Retina (tissue), 1 donor: ENCODE data around the gene WAC.

Experiments
- DNase-seq: peaks from one replicate; pipeline ENCODE4 v3.0.0-alpha.2; 2016

The WAC gene

GRCh38 chr10:28533571-28534304, 820 bp downstream of the WAC start:
- peak; percentile 68 for DNase-seq

DNA sequence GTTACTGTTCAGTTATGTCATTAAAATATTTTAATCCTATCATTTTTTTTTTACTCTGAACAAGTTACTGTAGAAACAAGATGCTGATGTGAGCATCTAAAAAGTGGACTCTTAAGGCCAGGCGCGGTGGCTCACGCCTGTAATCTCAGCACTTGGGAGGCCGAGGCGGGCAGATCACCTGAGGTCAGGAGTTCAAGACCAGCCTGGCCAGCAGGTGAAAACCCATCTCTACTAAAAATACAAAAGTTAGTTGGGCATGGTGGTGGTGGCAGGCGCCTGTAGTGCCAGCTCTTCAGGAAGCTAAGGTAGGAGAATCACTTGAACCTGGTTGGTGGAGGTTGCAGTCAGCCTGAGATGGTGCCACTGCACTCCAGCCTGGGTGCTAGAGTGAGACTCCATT, 2.9 kb downstream of the WAC start:
- DNase-seq = no peak

GRCh38 chr10:28538595-28538994, 5.7 kb downstream of the WAC start:
- DNase-seq = no peak

GRCh38 chr10:28540145-28540544, 7.2 kb downstream of the WAC start:
- no peak for DNase-seq

- DNase-seq = no peak
Observed at GRCh38 chr10:28541717-28542365, 8.9 kb downstream of the WAC start.

DNA sequence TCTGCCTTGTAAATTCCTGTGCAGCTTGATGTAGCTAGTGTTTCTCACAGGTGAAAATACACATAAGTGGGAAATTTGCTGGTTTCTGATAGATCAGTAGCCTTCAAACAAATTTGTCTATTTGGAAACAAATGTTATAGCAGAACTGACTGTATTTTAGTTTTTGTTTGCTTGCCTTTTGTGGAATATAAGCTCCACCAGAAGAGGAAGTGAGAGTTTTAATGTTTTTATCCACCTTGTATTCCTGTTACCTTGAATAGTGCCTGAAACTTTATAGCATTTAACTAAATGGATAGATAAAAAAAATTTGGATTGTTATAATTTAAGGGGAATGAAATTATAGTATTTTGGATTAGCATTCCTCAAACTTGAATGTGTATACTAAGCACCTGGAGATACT, 9.8 kb downstream of the WAC start:
- no peak for DNase-seq

DNA sequence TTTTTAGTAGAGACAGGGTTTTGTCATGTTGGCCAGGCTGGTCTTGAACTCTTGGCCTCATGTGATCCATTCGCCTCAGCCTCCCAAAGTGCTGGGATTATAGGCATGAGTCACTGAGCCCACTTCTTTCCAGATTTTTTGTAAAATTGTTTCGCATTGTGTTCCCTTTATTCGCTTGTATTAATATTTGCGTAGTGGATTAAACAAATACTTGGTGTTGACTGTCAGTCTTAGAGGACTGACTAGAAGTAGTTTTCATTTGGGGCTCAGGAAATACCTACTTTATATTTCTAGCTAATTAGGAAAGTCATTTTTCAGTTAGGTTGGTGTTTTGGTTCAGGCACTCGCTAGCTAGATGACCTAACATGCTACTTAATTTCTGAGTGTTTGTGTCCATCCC, 11.1 kb downstream of the WAC start:
- DNase-seq = no peak

GRCh38 chr10:28545967-28546644, 13.2 kb downstream of the WAC start:
- DNase-seq = no peak

DNA sequence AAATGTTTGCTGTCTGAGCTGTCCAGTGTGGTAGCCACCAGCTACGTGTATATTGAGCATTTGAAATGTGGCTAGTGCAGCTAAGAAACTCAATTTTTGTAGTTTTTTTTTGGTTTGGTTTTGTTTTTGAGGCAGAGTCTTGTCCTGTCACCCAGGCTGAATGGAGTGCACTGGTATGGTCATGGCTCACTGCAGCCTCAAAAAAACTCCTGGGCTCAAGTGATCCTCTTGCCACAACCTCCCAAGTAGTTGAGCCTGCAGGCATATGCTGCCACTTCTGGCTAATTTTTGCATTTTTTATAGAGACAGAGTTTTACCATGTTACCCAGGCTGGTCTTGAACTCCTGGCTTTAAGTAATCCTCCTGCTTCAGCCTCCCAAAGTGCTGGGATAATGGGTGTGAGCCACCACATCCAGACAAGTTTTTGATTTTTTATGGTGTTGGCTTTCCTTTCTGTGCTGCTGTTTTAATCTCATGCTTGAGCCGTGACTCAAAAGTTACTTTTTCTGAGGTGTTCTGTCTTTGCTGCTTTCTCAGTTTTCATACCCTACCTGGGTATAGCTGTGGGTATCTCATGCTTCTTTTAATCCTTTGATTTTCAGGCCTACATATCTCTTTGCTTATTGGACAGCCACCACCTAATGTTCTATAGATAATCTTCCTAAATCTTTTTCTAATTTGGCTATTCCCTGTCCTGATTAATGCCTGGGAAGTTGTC, 16.0 kb downstream of the WAC start:
- no peak for DNase-seq

GRCh38 chr10:28551086-28551485, 18.2 kb downstream of the WAC start:
- no peak for DNase-seq

GRCh38 chr10:28552775-28553174, 19.9 kb downstream of the WAC start:
- DNase-seq = no peak

DNA sequence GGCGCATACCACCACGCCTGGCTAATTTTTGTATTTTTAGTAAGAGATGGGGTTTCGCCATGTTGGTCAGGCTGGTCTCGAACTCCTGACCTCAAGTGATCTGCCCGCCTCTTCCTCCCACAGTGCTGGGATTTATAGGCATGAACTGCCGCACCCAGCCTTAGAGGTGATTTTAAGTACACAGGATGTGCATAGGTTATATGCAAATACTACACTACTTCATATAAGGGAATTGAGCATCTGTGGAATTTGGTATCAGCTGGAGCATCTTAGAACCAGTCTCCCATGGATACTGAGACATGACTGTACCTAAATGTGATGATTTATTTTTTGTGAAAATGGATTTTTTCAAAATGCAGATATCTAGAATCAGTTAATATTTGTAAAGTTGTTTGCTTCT, 21.1 kb downstream of the WAC start:
- no peak for DNase-seq

DNA sequence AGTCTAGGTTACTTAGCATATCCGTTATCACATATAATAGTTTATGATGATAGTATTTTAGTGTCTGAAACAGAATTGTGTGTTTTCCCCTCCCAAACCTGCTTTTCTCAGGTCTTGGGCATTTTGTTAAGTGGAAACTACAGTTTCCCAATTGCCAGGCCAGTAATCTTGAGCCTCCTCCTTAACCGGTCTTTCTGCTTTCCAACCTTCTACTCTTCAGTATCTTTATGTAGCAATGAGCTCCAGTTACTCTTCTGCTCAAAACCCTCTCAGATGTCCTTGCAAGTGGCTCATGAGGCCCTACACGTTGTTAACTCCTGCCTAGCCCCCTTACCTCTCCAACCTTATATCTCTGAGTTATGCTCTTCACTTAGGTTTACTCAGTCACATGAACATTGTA, 22.0 kb downstream of the WAC start:
- no peak for DNase-seq

- DNase-seq = no peak
Observed at GRCh38 chr10:28555358-28555757, 22.4 kb downstream of the WAC start.

- no peak for DNase-seq
Observed at GRCh38 chr10:28556142-28556541, 23.2 kb downstream of the WAC start.

DNA sequence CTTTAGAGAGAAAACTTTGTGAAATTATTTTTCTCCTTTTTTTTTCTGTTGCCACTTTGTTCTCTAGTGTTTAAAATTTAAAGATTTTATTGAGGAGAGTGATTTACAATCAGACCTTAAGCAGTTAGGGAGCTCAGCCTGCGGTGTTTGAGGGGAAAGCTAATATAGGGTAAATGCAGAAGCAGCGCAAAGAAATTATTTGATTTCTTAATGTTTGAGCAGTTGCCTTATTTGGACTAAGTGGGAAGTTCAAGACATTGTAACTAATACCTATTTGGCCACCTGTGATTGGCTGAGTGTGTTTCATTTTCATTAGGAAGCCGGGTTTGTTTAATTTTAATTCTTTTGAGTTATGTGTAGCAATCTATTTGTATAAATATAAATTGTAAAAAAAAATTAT, 25.3 kb downstream of the WAC start:
- DNase-seq = no peak

DNA sequence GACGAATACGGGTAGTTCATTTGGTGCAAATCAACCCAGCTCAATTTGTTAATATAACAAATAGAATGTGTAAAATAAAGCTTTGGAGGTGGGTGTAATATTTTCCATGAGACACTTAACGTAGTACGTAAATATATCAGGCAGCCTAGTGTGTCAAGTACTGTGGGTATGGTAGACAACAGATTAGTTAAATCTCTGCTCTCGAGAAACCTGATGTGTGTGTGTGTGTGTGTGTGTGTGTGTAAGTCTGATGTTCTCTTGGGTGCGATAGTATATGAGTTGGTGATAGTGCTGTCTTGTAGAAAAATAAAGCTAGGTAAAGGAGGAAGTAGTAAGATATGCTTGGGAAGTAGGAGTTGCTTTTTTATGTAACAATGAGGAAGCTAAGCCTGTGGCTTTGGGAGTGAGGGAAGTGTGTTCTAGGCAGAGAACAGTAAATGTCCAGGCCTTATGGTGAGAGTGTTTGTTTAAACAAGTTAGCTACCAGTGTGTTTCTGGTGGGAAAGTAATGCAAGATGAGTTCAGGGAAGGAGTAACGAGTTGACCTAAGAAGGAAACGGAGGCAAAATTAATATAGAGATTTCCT, 26.1 kb downstream of the WAC start:
- peak; percentile 11 for DNase-seq

GRCh38 chr10:28559618-28560017, 26.7 kb downstream of the WAC start:
- DNase-seq = peak; percentile 36

- DNase-seq = no peak
Observed at GRCh38 chr10:28560617-28561016, 27.7 kb downstream of the WAC start.

- peak; percentile 48 for DNase-seq
Observed at GRCh38 chr10:28561531-28561930, 28.6 kb downstream of the WAC start.

- no peak for DNase-seq
Observed at GRCh38 chr10:28564905-28565304, 32.0 kb downstream of the WAC start.

DNA sequence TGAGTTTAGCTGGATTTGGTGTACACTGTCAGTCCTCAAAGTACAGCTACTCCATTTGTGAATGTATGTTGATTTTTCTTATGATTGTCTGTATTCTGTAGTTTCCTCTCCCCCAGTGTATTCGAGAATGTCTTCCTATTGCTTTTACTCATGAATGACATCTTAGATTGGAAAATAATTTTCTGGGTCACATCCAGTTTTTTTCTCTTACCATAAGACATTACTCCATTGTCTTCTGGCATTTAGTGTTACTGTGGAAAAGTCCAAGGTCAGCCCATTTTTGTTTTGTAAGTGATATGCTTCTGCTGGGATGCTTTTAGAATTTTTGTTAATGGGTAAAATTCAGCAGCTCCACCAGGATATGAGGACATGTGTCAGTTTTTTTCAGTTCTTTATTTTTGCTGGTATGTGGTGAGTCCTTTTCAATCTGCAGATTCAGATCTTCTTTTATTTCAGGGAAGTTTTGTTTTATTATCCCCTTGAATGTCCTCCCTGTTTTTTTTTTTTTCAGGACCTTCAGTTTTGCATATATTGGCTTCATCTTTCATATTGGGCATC, 33.6 kb downstream of the WAC start:
- DNase-seq = no peak
